Liver (tissue), 9 donors: ENCODE results near the gene FRAT1. TPM values are rescaled to one million over a fixed set of nuclear protein-coding genes. Genes with fewer than 3 reads are reported as not detected.

Experiments used
- DNase-seq: peaks from one replicate; pipeline ENCODE4 v3.0.0-alpha.2; 2017; ENCODE audit warnings: low spot score
- H3K27ac ChIP-seq, 2 donors: one replicate each; pipeline ENCODE4 v1.7.0; 2013; ENCODE audit warnings: inconsistent platforms in 2 of 2, low read length in 2 of 2, control low read depth in 1 of 2, low read depth in 1 of 2, mild to moderate bottlenecking in 1 of 2
- H3K27me3 ChIP-seq, 4 donors: one replicate each; pipeline versions ENCODE4 v1.6.1 to v1.7.0; 2013; ENCODE audit warnings: low read length in 3 of 4, inconsistent platforms in 1 of 4, mild to moderate bottlenecking in 1 of 4, moderate library complexity in 1 of 4; ENCODE audit not compliant: control insufficient read depth in 4 of 4, insufficient read depth in 4 of 4
- H3K36me3 ChIP-seq, 4 donors: one replicate each; pipeline versions ENCODE4 v1.6.1 to v1.7.0; 2013; ENCODE audit warnings: low read length in 3 of 4, mild to moderate bottlenecking in 3 of 4, low read depth in 1 of 4, moderate library complexity in 1 of 4; ENCODE audit not compliant: control insufficient read depth in 4 of 4, insufficient read depth in 3 of 4
- H3K4me1 ChIP-seq, 4 donors: one replicate each; pipeline versions ENCODE4 v1.6.1 to v1.7.0; 2013; ENCODE audit warnings: low read length in 3 of 4, mild to moderate bottlenecking in 3 of 4, moderate library complexity in 1 of 4; ENCODE audit not compliant: control insufficient read depth in 4 of 4, insufficient read depth in 4 of 4
- H3K4me3 ChIP-seq, 3 donors: one replicate each; pipeline versions ENCODE4 v1.6.1 to v1.7.0; 2013; ENCODE audit warnings: low read length in 3 of 3, control low read depth in 1 of 3, low read depth in 1 of 3, mild to moderate bottlenecking in 1 of 3
- H3K9ac ChIP-seq, 2 donors: one replicate each; pipeline ENCODE4 v1.7.0; 2013; ENCODE audit warnings: low read length in 2 of 2, mild to moderate bottlenecking in 2 of 2, moderate library complexity in 2 of 2, control low read depth in 1 of 2, low read depth in 1 of 2
- H3K9me3 ChIP-seq, 4 donors: one replicate each; pipeline versions ENCODE4 v1.6.1 to v1.7.0; 2013; ENCODE audit warnings: low read length in 3 of 4; ENCODE audit not compliant: control insufficient read depth in 4 of 4
- EGR1 ChIP-seq, 2 donors: IDR thresholded peaks; 2 replicates each; pipeline ENCODE4 v1.6.1; 2016 to 2018; ENCODE audit warnings: antibody characterized with exemption in 2 of 2, low read depth in 2 of 2
- FOXA1 ChIP-seq: IDR thresholded peaks from 2 replicates; pipeline ENCODE4 v1.6.1; 2016; ENCODE audit warnings: antibody characterized with exemption
- FOXA2 ChIP-seq: IDR thresholded peaks from 2 replicates; pipeline ENCODE4 v1.6.1; 2016; ENCODE audit warnings: antibody characterized with exemption
- GABPA ChIP-seq, 2 donors: IDR thresholded peaks in 1 of 2; conservative IDR thresholded peaks in 1 of 2; 2 replicates each; pipeline ENCODE4 v1.6.1; 2016; ENCODE audit warnings: antibody characterized with exemption in 2 of 2, mild to moderate bottlenecking in 1 of 2, moderate library complexity in 1 of 2
- HNF4A ChIP-seq, 2 donors: conservative IDR thresholded peaks; 2 replicates each; pipeline ENCODE4 v1.6.1; 2016; ENCODE audit warnings: antibody characterized with exemption in 2 of 2, mild to moderate bottlenecking in 2 of 2
- HNF4G ChIP-seq: IDR thresholded peaks from 2 replicates; pipeline ENCODE4 v1.6.1; 2016; ENCODE audit warnings: antibody characterized with exemption
- JUND ChIP-seq, 2 donors: IDR thresholded peaks; 2 replicates each; pipeline ENCODE4 v1.6.1; 2016; ENCODE audit warnings: antibody characterized with exemption in 2 of 2
- NR2F2 ChIP-seq: IDR thresholded peaks from 2 replicates; pipeline ENCODE4 v1.6.1; 2016; ENCODE audit warnings: antibody characterized with exemption
- RAD21 ChIP-seq, 2 donors: IDR thresholded peaks; 2 replicates each; pipeline ENCODE4 v1.6.1; 2016; ENCODE audit warnings: antibody characterized with exemption in 2 of 2, mild to moderate bottlenecking in 2 of 2
- REST ChIP-seq: IDR thresholded peaks from 2 replicates; pipeline ENCODE4 v1.6.1; 2016; ENCODE audit warnings: antibody characterized with exemption, mild to moderate bottlenecking
- RXRA ChIP-seq, 2 donors: IDR thresholded peaks; 2 replicates each; pipeline ENCODE4 v1.6.1; 2017 to 2018; ENCODE audit warnings: antibody characterized with exemption in 2 of 2, mild to moderate bottlenecking in 1 of 2
- SP1 ChIP-seq: IDR thresholded peaks from 2 replicates; pipeline ENCODE4 v1.6.1; 2018; ENCODE audit warnings: antibody characterized with exemption, mild to moderate bottlenecking
- TAF1 ChIP-seq: conservative IDR thresholded peaks from 2 replicates; pipeline ENCODE4 v1.6.1; 2016; ENCODE audit warnings: antibody characterized with exemption, mild to moderate bottlenecking
- YY1 ChIP-seq: IDR thresholded peaks from 2 replicates; pipeline ENCODE4 v1.6.1; 2016; ENCODE audit warnings: antibody characterized with exemption, mild to moderate bottlenecking
- ZBTB33 ChIP-seq: IDR thresholded peaks from 2 replicates; pipeline ENCODE4 v1.6.1; 2016; ENCODE audit warnings: antibody characterized with exemption
- WGBS: extraction: QIAGEN DNeasy Blood & Tissue Kit; methylation state at CpG from one replicate; pipeline ENCODE4 v1.1.7; 2013; 5-methylcytosine and 5-hydroxymethylcytosine counted together
- polyA plus RNA-seq, 2 donors: library from polyadenylated mRNA; stranded (reverse) in 1 of 2; unstranded in 1 of 2; fragments of 200-250 nt in 1 of 2; fragments of >200 nt in 1 of 2; fragmentation: Nextera tagmentation in 1 of 2; extraction: Ambion mirVana in 1 of 2; gene quantifications; one replicate each; pipeline versions ENCODE4 v1.2.1 to v1.2.3, GENCODE V29; 2013 to 2015
- total RNA-seq, 2 donors: library from RNA; depleted of rRNA; stranded (reverse); fragments of >200 nt; gene quantifications; one replicate each; pipeline ENCODE4 v1.2.3, GENCODE V29; 2014
- TF ChIP-seq, protein P1 (sequence below): IDR thresholded peaks from 2 replicates; pipeline ENCODE4 v1.6.1; 2016; ENCODE audit warnings: antibody characterized with exemption
- TF ChIP-seq, protein P2 (sequence below): IDR thresholded peaks from 2 replicates; pipeline ENCODE4 v1.6.1; 2016; ENCODE audit warnings: antibody characterized with exemption
- TF ChIP-seq, protein P3 (sequence below): fragments of 150-350 bp; IDR thresholded peaks from 2 replicates; pipeline ENCODE4 v1.5.1; 2017; ENCODE audit warnings: improper control_type of control experiment, low read depth, low read length; ENCODE audit not compliant: missing input control
- donor health status: healthy.
- donor health status: healthy.
- donor health status: healthy.
- donor health status: healthy.
- donor health status: healthy.

The FRAT1 gene
- total and polyA plus RNA-seq, 4 donors: 4.3 to 7.4 (median 5.2) TPM

- Histone ChIP-seq H3K36me3 (peaks cover 0 to 26% (median 7%) of the 10 kb centered on the region in 4 donors), H3K9ac (no peak overlapping the region), H3K9me3 (no peaks in the 10 kb centered on the region), H3K27me3 (no peaks in the 10 kb centered on the region), H3K4me3 (no peak overlapping the region), H3K4me1 (no peaks in the 10 kb centered on the region), H3K27ac (no peak overlapping the region)
- WGBS: 92% methylated on average over 11 of the region's 11 CpGs
- TF ChIP-seq, protein P1, sequence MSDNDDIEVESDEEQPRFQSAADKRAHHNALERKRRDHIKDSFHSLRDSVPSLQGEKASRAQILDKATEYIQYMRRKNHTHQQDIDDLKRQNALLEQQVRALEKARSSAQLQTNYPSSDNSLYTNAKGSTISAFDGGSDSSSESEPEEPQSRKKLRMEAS: no peak
- TF ChIP-seq HNF4A (conservative IDR thresholded peaks at IDR 0.05) (no peak), FOXA1 (no peak), GABPA (IDR thresholded peaks at IDR 0.05 in 1 of 2, conservative IDR thresholded peaks at IDR 0.05 in 1 of 2) (no peak), RXRA (IDR thresholded peaks at IDR 0.05) (no peak), SP1 (no peak), JUND (IDR thresholded peaks at IDR 0.05) (no peak), HNF4G (no peak), YY1 (no peak), ZBTB33 (no peak), RAD21 (IDR thresholded peaks at IDR 0.05) (no peak), FOXA2 (no peak), EGR1 (IDR thresholded peaks at IDR 0.05; ENCODE audit: low read depth in 2 of 2) (no peak)
- TF ChIP-seq, protein P2, sequence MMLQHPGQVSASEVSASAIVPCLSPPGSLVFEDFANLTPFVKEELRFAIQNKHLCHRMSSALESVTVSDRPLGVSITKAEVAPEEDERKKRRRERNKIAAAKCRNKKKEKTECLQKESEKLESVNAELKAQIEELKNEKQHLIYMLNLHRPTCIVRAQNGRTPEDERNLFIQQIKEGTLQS: no peak
- TF ChIP-seq, protein P3, sequence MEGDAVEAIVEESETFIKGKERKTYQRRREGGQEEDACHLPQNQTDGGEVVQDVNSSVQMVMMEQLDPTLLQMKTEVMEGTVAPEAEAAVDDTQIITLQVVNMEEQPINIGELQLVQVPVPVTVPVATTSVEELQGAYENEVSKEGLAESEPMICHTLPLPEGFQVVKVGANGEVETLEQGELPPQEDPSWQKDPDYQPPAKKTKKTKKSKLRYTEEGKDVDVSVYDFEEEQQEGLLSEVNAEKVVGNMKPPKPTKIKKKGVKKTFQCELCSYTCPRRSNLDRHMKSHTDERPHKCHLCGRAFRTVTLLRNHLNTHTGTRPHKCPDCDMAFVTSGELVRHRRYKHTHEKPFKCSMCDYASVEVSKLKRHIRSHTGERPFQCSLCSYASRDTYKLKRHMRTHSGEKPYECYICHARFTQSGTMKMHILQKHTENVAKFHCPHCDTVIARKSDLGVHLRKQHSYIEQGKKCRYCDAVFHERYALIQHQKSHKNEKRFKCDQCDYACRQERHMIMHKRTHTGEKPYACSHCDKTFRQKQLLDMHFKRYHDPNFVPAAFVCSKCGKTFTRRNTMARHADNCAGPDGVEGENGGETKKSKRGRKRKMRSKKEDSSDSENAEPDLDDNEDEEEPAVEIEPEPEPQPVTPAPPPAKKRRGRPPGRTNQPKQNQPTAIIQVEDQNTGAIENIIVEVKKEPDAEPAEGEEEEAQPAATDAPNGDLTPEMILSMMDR: no peak
- DNase-seq: no peak
Measured at GRCh38 chr10:97361537-97361901, 42.4 kb downstream of the FRAT1 start.

GRCh38 chr10:97362310-97363033, 43.4 kb downstream of the FRAT1 start:
- Histone ChIP-seq H3K4me3 (no peak overlapping the region), H3K27ac (no peak overlapping the region), H3K4me1 (no peaks in the 10 kb centered on the region), H3K36me3 (peaks cover 0 to 29% (median 5%) of the 10 kb centered on the region in 4 donors), H3K27me3 (no peaks in the 10 kb centered on the region), H3K9me3 (no peaks in the 10 kb centered on the region), H3K9ac (no peak overlapping the region)
- no peak for DNase-seq
- WGBS: 75% methylated on average over 11 of the region's 11 CpGs
- no peak for TF ChIP-seq EGR1 (IDR thresholded peaks at IDR 0.05; ENCODE audit: low read depth in 2 of 2)
- no peak for TF ChIP-seq ZBTB33
- TF ChIP-seq REST: no peak
- TF ChIP-seq, protein P2: no peak
- TF ChIP-seq, protein P3: no peak
- TF ChIP-seq NR2F2: no peak
- TF ChIP-seq GABPA (IDR thresholded peaks at IDR 0.05 in 1 of 2, conservative IDR thresholded peaks at IDR 0.05 in 1 of 2): no peak
- no peak for TF ChIP-seq TAF1
- TF ChIP-seq RAD21 (IDR thresholded peaks at IDR 0.05): no peak
- TF ChIP-seq RXRA (IDR thresholded peaks at IDR 0.05): no peak
- TF ChIP-seq FOXA1: no peak
- no peak for TF ChIP-seq HNF4G
- no peak for TF ChIP-seq HNF4A (conservative IDR thresholded peaks at IDR 0.05)
